CD14-positive monocyte (primary cell): ENCODE results near the gene MYBPHL. TPM values are rescaled to one million over a fixed set of nuclear protein-coding genes. Genes with fewer than 3 reads are reported as not detected.

ENCODE experiments used
- DNase-seq, 3 donors: peaks; one replicate each; pipeline ENCODE4 v3.0.0-alpha.2; 2011 to 2022
- H2AFZ ChIP-seq: 2 replicates; pipeline ENCODE4 v1.6.0; 2012; ENCODE audit warnings: mild to moderate bottlenecking, low read depth, low read length, inconsistent platforms; ENCODE audit not compliant: insufficient read depth, poor library complexity, severe bottlenecking
- H3K27ac ChIP-seq, 2 donors: 1 replicate in 1 of 2; 2 replicates in 1 of 2; pipeline ENCODE4 v1.5.1; 2012 to 2013; ENCODE audit warnings: low read length in 2 of 2, control low read depth in 1 of 2, inconsistent platforms in 1 of 2, low read depth in 1 of 2, mild to moderate bottlenecking in 1 of 2
- H3K27me3 ChIP-seq, 2 donors: one replicate each; pipeline versions ENCODE4 v1.6.0 to v1.6.1; 2011 to 2013; ENCODE audit warnings: low read length in 2 of 2; ENCODE audit not compliant: control insufficient read depth in 2 of 2, insufficient read depth in 2 of 2
- H3K36me3 ChIP-seq, 2 donors: replicated peaks in 1 of 2; 1 replicate in 1 of 2; 2 replicates in 1 of 2; pipeline versions ENCODE4 v1.5.1 to v1.6.1; 2012 to 2013; ENCODE audit warnings: low read length in 2 of 2, control low read depth in 1 of 2, inconsistent platforms in 1 of 2, mild to moderate bottlenecking in 1 of 2; ENCODE audit not compliant: insufficient read depth in 2 of 2, control insufficient read depth in 1 of 2
- H3K4me1 ChIP-seq, 2 donors: 1 replicate in 1 of 2; 2 replicates in 1 of 2; pipeline versions ENCODE4 v1.5.1 to v1.6.1; 2012 to 2013; ENCODE audit warnings: low read length in 2 of 2, control low read depth in 1 of 2, inconsistent platforms in 1 of 2, mild to moderate bottlenecking in 1 of 2, moderate library complexity in 1 of 2; ENCODE audit not compliant: insufficient read depth in 2 of 2, control insufficient read depth in 1 of 2
- H3K4me2 ChIP-seq: replicated peaks from 2 replicates; pipeline ENCODE3; 2012; ENCODE audit warnings: low read length, moderate library complexity, mild to moderate bottlenecking; ENCODE audit not compliant: poor library complexity, severe bottlenecking; ENCODE audit errors: extremely low read depth
- H3K4me3 ChIP-seq, 3 experiments: fragments of 200-600 bp in 1 of 3; sonication (generic) in 1 of 3; replicated peaks in 1 of 3; 1 replicate in 2 of 3; 2 replicates in 1 of 3; pipeline ENCODE4 v1.5.1; 2011 to 2013; ENCODE audit warnings: low read length in 3 of 3, mild to moderate bottlenecking in 3 of 3, control low read depth in 2 of 3, low read depth in 2 of 3, inconsistent platforms in 1 of 3, moderate library complexity in 1 of 3
- H3K79me2 ChIP-seq: 2 replicates; pipeline ENCODE4 v1.6.0; 2012; ENCODE audit warnings: mild to moderate bottlenecking, control low read depth, inconsistent platforms, low read length, moderate library complexity; ENCODE audit not compliant: insufficient read depth
- H3K9ac ChIP-seq: 2 replicates; pipeline ENCODE4 v1.6.0; 2017; ENCODE audit warnings: low read length, mild to moderate bottlenecking; ENCODE audit not compliant: insufficient read depth, poor library complexity, severe bottlenecking
- H3K9me3 ChIP-seq, 2 donors: replicated peaks in 1 of 2; 1 replicate in 1 of 2; 2 replicates in 1 of 2; pipeline versions ENCODE4 v1.5.1 to v1.6.1; 2012 to 2013; ENCODE audit warnings: low read length in 2 of 2, control low read depth in 1 of 2; ENCODE audit not compliant: control insufficient read depth in 1 of 2, insufficient read depth in 1 of 2
- H4K20me1 ChIP-seq: 2 replicates; pipeline ENCODE4 v1.6.0; 2012; ENCODE audit warnings: mild to moderate bottlenecking, low read length, control low read depth, moderate library complexity; ENCODE audit not compliant: insufficient read depth
- H3K27ac Mint-ChIP-seq, 7 donors: one replicate each; pipeline ENCODE4 v1.8.0; 2020; ENCODE audit warnings: mild to moderate bottlenecking in 7 of 7, mixed read lengths in 7 of 7, moderate library complexity in 6 of 7, inconsistent platforms in 2 of 7
- H3K27me3 Mint-ChIP-seq, 3 donors: one replicate each; pipeline ENCODE4 v1.8.0; 2021 to 2022; ENCODE audit warnings: low read depth in 3 of 3, mild to moderate bottlenecking in 3 of 3, mixed read lengths in 3 of 3, moderate library complexity in 3 of 3, inconsistent platforms in 1 of 3
- H3K36me3 Mint-ChIP-seq, 2 donors: one replicate each; pipeline ENCODE4 v1.8.0; 2020; ENCODE audit warnings: mixed read lengths in 2 of 2, inconsistent platforms in 1 of 2, mild to moderate bottlenecking in 1 of 2
- H3K4me1 Mint-ChIP-seq: one replicate; pipeline ENCODE4 v1.8.0; 2020; ENCODE audit warnings: mild to moderate bottlenecking, mixed read lengths
- H3K4me3 Mint-ChIP-seq, 2 donors: one replicate each; pipeline ENCODE4 v1.8.0; 2020; ENCODE audit warnings: mild to moderate bottlenecking in 2 of 2, mixed read lengths in 2 of 2, moderate library complexity in 1 of 2
- H3K9me3 Mint-ChIP-seq, 7 donors: one replicate each; pipeline ENCODE4 v1.8.0; 2020 to 2022; ENCODE audit warnings: mixed read lengths in 7 of 7, mild to moderate bottlenecking in 6 of 7, moderate library complexity in 6 of 7, inconsistent platforms in 2 of 7
- CTCF ChIP-seq: fragments of 200-600 bp; IDR thresholded peaks from one replicate; pipeline ENCODE4 v1.8.0; 2022; ENCODE audit warnings: antibody characterized with exemption, mild to moderate bottlenecking
- WGBS: methylation state at CpG from one replicate; pipeline ENCODE4 v1.1.5; 2013; ENCODE audit warnings: missing lambda C conversion rate; ENCODE audit not compliant: insufficient coverage; 5-methylcytosine and 5-hydroxymethylcytosine counted together
- intact Hi-C, 2 donors: fragments of 100-400 bp; cut with micrococcal nuclease; formaldehyde crosslinking; loops; one replicate each; pipeline versions ENCODE4 v1.15.0 to v1.15.1; 2023
- polyA plus RNA-seq, 3 donors: library from polyadenylated mRNA; depleted of rRNA in 1 of 3; unstranded in 2 of 3; stranded (reverse) in 1 of 3; fragments of 300-500 nt in 2 of 3; fragments of >200 nt in 1 of 3; fragmentation: Illumina TruSeq in 2 of 3; gene quantifications; 1 replicate in 2 of 3; 2 replicates in 1 of 3; pipeline ENCODE4 v1.2.3, GENCODE V29; 2012 to 2021

MYBPHL gene
- polyA plus RNA-seq, 3 donors: 0.13 TPM; not detected in 2

DNA sequence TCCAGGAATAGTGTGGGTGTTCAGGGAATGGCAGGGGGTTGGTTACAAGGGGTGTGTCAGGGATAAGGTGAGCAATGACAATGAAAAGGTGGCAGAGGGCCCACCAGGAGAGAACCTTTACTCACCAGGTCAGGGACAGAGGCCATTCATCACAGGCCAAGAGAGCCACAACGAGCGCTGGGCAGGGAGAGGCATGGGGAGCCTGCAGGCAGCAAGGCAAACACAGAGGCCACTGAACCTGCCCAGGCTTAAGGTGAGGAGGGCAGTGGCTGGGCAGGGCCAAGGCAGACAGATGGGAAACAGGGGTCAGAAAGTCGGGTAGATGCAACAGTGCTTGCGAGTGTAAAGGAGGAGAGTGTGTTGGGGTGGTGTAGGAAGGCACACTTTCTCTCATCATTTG lies 28.3 kb upstream of the MYBPHL start:
- H3K4me3 ChIP-seq: no peak overlapping the region
- H3K79me2 ChIP-seq: no peaks in the 10 kb centered on the region
- H4K20me1 ChIP-seq: no peaks in the 10 kb centered on the region
- peaks cover 0 to 4% (median 0%) of the 10 kb centered on the region in 3 donors for H3K27me3 Mint-ChIP-seq
- peak overlapping the region in 3 of 7 donors; percentile 12 to 40 (median 32) for H3K27ac Mint-ChIP-seq
- H3K27ac ChIP-seq: no peak overlapping the region
- H3K36me3 Mint-ChIP-seq: peaks cover 84 to 97% of the 10 kb centered on the region in 2 donors
- WGBS: 100% methylated on average over 2 of the region's 4 CpGs
- no peaks in the 10 kb centered on the region for H3K27me3 ChIP-seq
- no peak overlapping the region for H2AFZ ChIP-seq
- no peaks in the 10 kb centered on the region for H3K4me1 ChIP-seq
- intact Hi-C loops: no loop called here
- no peaks in the 10 kb centered on the region for H3K4me1 Mint-ChIP-seq
- peaks cover 20 to 33% (median 28%) of the 10 kb centered on the region in 7 donors for H3K9me3 Mint-ChIP-seq
- no peak overlapping the region for H3K9ac ChIP-seq
- peaks cover 92 to 100% of the 10 kb centered on the region in 2 donors for H3K36me3 ChIP-seq
- H3K4me3 Mint-ChIP-seq: no peak overlapping the region
- peaks cover 10 to 30% of the 10 kb centered on the region in 2 donors for H3K9me3 ChIP-seq
- TF ChIP-seq CTCF: no peak
- no peak for DNase-seq
- H3K4me2 ChIP-seq: no peak overlapping the region

DNA sequence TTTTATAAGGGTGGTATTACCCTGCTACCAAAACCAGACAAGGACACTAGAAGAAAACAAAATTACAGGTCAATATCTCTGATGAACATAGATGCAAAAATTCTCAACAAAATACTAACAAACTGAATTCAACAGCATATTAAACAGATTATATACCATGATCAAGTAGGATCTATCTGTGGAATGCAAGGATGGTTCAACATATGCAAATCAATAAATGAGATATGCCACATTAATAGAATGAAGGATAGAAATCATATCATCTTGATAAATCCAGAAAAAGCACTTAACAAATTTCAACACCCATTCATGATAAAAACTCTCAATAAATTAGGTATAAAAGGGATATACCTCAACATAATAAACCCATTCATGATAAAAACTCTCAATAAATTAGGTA lies 24.3 kb upstream of the MYBPHL start:
- DNase-seq: no peak
- Histone ChIP-seq H3K9ac (no peak overlapping the region), H3K79me2 (no peaks in the 10 kb centered on the region), H3K4me3 (no peak overlapping the region), H3K4me1 (no peaks in the 10 kb centered on the region), H3K27me3 (no peaks in the 10 kb centered on the region), H3K36me3 (peaks cover 89 to 97% of the 10 kb centered on the region in 2 donors), H3K4me2 (no peak overlapping the region), H3K27ac (no peak overlapping the region), H2AFZ (no peak overlapping the region), H3K9me3 (peaks cover 10 to 30% of the 10 kb centered on the region in 2 donors), H4K20me1 (no peaks in the 10 kb centered on the region)
- peaks cover 0 to 4% (median 0%) of the 10 kb centered on the region in 3 donors for H3K27me3 Mint-ChIP-seq
- H3K4me1 Mint-ChIP-seq: no peaks in the 10 kb centered on the region
- TF ChIP-seq CTCF: no peak
- H3K36me3 Mint-ChIP-seq: peaks cover 85 to 94% of the 10 kb centered on the region in 2 donors
- peaks cover 20 to 33% (median 30%) of the 10 kb centered on the region in 7 donors for H3K9me3 Mint-ChIP-seq
- no peak overlapping the region for H3K27ac Mint-ChIP-seq
- intact Hi-C loops: no loop called here
- no peak overlapping the region for H3K4me3 Mint-ChIP-seq
